HG03342 (cell line): ENCODE data around the gene KISS1.

Experiments
- ATAC-seq: cut with Tn5 transposase; IDR thresholded peaks from one replicate; pipeline ENCODE4 v1.9.1; 2021; ENCODE audit warnings: mild to moderate bottlenecking, moderate library complexity; ENCODE audit not compliant: unreplicated experiment

KISS1 gene

DNA sequence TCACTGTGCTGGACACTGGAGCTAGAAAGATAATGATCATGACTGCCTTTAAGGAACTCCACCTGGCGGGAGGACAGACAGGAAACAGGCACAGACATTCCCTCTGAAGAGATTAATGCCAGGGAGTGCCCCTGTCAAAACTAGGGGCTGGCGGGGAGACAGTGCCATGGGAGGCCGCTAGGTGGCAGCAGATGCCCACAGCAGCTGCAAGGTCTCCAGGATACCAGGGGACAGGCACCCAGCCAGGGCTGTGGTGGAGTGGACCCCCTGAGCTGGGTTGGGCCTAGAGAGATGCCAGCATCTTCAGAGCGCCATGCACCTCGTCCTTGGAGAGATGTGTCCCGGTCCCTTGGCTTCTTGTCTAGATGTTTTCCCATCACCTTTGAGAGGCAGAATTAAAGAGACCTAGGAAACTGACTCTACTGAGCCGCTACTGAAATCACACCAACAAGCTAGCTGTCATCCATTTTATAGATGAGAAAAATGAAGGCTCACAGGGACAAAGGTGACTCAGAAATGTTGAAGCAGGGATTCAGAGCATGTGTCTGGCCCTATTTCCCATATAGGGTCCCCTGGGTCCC is 33.7 kb downstream of the KISS1 start:
- ATAC-seq, result peak; percentile 63

GRCh38 chr1:204161609-204162493 is 34.4 kb downstream of the KISS1 start:
- no peak for ATAC-seq

- ATAC-seq, result no peak
Observed at GRCh38 chr1:204157962-204158361, 38.3 kb downstream of the KISS1 start.

DNA sequence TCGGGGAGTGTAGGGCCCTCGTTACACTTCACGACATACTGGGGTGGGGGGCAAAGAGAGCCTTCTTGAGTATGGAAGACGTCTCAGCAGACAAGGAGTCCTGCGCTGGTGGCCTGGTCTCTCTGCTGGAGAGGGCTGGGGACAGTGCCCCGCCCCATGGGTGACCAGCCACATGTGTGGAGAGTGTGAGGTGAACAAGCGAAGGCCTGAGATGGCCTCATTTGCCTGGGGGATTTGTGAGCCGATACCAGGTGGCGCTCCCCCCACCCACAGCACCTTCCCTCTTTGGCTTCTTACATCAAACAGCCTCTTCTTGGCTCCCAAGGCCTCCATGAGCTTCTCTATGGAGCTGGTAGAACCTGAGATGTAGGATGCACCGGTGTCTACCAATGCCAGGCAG is 40.4 kb downstream of the KISS1 start:
- ATAC-seq, result no peak

GRCh38 chr1:204154568-204155255 is 41.6 kb downstream of the KISS1 start:
- no peak for ATAC-seq

- no peak for ATAC-seq
Observed at GRCh38 chr1:204153667-204154066, 42.6 kb downstream of the KISS1 start.

DNA sequence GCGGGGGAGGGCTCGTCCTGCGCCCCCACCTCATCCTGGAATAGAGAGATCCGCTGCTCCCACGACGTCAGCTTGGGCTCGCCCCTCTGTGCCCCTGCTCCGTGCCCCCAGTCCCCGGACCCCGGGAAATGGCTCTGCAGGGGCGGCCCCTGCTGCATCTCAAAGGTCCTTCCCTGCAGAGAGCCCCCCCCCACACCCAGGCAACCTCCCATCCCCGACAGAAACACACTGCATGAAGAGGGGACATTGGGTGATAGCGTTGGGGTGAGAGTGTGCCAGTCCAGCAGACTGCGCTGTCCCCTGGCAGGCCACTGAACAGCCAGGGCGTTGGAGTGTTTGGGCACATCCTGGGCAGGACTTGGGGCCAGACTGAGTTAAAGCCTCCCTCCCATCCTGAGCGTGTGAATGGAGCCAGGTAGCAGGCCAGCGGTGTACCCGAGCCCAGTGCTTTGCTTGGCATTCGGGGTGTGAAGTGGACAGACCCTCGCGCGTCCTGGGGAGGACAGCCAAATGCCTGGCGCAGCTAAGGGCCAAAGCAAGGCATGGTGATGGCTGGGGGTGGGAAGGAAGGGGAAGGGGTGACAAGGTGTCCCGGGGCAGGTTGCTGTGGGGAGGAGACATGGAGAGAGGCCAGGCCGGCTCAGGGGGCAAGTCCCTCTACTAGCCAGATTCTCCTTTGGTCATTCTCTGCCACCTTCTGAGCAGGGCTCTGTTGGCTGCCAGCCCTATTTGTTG is 43.8 kb downstream of the KISS1 start:
- no peak for ATAC-seq

DNA sequence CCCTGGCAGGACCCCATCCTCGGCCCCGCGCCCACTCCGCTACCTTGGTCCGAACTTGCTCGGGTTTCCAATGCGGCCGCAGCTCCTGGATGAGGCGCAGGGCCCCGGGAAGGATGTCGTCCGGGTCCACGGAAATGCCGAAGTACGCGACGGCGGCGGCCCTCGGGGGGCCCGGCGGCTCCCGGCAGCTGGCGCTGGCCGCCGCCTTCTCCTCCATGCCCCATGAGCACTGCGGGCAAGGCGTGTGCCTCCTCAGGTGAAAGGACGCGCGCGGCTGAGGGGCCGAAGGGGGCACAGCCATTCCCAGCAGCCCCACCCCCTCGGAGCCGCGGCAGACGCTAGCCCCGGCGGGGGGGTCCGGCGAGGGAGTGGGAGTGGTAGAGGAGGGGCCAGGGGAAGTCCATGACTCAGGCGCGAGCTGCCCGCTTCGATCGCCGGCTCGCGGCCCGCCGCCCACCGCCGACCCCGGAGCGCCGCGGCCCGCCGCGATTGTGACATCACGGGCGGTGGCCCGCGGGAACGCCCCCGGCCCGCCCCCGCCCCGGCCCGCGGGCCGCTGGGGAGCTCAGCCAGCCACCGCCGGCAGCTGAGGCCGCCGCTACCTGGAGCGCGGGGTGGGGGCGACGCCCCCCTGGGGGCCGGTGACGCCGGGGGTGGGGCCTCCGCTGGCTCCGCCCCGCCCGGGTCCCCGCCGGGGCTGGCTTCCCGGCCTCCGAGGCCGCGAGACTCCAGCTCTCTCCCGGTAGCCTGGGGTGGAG is 44.6 kb downstream of the KISS1 start, which contains the start of gene ETNK2:
Gene ETNK2, minus strand, starts transcription at position 493 of the 758 bp plus-strand sequence. Its CDS starts 192 bp downstream, at position 301.
- no peak for ATAC-seq

DNA sequence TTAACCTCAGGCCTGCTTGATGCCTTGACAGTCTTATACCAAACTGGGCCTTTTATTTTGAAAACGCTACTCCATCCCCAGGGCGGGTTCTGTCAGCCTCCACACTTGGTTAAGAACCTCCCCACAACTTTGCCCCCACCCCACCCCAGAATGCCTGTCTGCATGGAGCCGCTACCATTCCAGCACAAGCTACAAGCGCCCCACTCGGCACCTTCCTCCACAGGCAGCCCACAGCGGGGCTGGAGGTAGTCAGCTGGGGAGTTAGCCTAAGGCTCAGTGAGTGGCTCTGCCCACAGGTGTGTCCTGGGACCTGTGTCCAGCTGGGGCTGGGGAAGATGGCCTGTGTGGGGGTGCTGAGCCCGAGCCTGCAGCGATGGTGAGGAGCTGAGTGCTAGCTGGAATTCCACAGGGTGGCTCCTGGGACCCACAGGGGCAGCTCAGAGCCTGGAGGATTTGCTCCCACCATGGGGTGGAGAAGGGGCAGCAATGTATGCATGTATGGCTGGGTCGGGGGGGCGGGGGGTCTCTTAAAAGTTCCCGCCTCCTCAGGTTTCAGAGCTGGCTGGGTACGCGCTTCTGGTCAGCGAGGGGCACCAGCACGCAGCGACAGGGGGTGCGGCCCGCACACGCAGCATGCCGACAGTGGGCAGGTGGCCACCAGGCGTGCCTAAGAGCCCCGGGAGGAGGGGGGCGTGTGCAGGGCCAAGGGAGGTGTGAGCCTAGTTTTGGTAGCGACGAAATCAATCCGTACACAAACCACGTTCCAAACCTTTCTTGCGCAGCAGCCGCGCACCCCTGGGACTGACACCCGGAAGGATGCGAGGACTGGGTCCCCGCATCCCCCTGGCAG is 45.4 kb downstream of the KISS1 start:
- no peak for ATAC-seq

DNA sequence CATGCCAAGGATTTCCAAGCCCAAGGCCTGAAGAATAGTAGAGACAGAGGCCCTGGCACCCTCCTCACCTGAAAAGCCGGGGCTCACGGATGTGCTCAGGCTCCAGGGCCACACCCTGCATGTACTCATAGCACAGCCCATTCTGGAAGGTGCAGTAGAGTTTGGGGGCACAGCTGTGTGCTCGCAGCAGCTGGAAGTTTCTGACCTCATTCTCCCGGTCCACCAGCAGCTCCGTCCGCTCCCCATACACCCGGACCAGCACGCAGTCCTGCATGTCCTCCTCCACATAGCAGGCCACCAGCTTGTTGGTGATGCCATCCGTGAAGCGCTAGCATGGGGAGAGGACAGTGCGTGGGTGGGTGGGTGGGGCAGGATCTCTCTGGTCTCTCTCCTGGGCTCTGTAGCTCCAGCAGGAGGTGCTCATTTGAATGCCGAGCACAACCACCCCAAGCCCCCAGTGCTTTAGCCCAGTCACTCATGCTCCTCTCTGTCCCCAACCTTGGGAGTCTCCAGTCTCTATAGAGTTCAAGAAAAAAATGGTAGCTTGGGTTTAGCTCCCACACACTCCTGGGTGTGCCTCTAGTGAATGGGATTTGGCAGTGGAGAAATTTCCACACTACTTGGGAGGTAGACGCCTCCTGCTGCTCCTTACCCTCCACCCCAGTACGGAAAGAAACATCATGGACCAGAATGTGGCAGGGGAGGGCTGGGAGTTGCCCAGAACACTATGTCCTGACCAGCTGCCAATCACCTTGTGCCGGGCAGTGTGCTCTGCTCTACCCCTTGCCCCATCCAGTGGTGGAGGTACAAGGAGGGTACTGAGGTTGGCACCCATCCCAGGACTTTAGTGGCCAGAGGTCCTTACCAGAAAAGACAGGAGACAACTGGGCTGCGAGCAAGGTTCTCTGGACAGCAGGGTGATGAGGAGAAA is 46.4 kb downstream of the KISS1 start:
- ATAC-seq, result no peak

DNA sequence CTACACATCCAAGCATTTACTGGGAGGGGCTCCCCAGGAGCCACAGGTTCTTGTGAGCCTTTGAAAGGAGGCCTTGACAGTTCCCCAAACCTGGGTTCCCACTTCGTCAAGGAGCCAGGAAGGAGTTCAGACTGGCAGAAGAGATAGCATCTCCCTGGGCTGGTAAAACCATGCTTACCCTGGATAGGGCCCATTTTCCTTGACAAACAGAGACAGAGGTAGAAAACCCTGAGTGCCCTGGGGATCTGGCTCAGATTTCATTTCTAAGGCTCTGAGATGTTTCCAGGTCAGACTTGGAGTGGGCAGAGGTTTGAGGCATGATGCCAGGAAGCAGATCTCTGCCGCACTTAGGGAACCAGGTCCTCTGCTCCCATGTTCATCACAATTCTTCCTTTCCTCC is 47.2 kb downstream of the KISS1 start:
- ATAC-seq, result no peak

DNA sequence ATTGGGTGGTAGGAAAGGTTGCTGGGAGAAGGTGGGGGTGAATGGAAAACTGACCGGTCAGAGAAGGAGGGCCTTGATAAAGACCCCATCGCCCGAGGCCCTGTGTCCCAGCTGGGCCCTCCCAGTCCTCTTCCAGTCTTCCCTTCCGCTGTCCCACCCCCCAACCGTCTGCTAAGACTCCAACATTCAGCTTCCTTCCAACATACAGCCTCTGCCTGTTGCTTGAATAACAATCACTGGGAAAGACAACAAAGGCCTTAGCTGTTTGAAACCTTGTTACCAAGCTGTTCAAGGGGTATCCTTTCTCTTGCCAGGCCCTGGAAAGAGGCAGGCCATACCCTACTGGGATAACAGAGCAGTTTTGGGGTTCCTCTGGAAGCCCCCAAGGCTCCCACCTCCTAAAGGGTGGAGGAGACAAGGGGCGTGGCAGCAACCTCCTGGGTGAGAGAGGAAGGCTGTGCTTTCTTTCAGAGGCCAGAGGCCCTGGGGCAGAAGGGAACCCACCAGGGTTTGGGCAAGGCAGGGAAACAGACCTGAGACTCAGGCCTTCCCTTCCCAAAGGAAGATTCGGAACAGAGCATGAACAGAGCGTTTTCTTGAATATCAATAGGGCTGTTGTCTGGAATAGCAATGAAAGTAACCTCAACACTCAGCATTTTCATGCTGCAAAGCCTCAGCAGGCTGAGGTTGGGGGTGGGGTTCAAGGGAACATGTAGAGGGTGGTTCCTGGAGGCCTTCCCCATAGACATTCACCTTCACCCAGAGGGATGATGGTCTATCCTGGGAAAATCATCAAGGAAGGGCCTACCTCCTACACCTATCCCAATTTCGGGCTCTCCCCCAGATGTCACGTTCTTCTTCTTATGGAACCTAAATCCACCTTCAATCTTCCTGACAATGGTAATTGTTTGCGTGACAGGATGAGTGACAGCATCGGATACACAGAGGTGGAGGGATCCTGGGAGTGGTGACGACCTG is 48.6 kb downstream of the KISS1 start:
- no peak for ATAC-seq

- no peak for ATAC-seq
Observed at GRCh38 chr1:204146965-204147364, 49.3 kb downstream of the KISS1 start.

GRCh38 chr1:204146309-204146708 is 50.0 kb downstream of the KISS1 start:
- no peak for ATAC-seq

GRCh38 chr1:204145033-204145504 is 51.2 kb downstream of the KISS1 start:
- no peak for ATAC-seq

GRCh38 chr1:204143276-204144041 is 52.8 kb downstream of the KISS1 start:
- ATAC-seq, result no peak
